Measurements from ENCODE around the gene HAPSTR1. TPM values are rescaled to one million over a fixed set of nuclear protein-coding genes. Genes with fewer than 3 reads are reported as not detected.

HAPSTR1 gene
- total RNA-seq, 2 experiments from 2014 or later, result 41.2 to 42.6 TPM

DNA sequence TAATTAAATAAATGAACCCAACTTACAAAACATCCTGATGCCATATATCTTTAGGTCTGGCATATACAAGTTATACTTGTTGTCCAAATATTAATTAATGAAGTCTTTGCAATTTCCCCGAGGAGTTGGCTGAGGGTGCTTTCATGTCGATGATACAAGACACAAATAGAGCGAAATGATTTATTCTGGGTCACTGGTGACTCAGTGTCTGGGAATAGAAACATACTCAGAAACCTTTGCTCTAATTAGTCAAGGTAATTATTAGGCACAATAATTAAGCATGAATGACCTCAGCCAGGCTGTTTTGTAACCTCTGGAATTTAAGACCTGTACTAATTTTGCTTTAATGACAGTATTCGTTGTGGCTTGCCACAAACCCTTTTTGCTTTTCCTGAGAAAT, 37.0 kb upstream of the HAPSTR1 start:
- H3K27ac Mint-ChIP-seq, result no peak overlapping the region
- H3K9me3 Mint-ChIP-seq, result no peaks in the 10 kb centered on the region
- H3K4me3 Mint-ChIP-seq, result no peak overlapping the region
- CTCF ChIA-PET, result interaction anchor here (0.7 kb wide), 1 partner anchor 37 kb away, joined by 3 read pairs; no protein-coding TSS in a partner anchor
- intact Hi-C loops (cut with micrococcal nuclease), result no loop called here
- no peaks in the 10 kb centered on the region for H3K27me3 Mint-ChIP-seq (ENCODE audit: low read depth)
- H3K4me1 Mint-ChIP-seq (ENCODE audit: low read depth), result peaks cover 2% of the 10 kb centered on the region
- DNase-seq, result no peak
- no peaks in the 10 kb centered on the region for H3K36me3 Mint-ChIP-seq (ENCODE audit: low read depth)

DNA sequence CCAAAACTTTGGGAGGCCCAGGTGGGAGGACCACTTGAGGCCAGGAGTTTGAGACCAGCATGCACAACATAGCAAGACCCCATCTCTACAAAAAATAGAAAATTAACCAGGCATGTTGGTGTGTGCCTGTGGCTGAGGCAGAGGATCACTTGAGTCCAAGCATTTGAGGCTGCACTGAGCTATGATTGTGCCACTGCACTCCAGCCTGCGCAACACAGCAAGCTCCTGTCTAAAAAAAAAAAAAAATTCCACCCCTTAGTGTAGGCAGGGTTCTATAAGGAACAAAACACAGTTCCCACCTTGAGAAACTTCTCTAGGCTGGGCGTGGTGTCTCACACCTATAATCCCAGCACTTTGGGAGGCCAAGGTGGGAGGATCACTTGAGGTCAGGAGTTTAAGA, 36.3 kb upstream of the HAPSTR1 start:
- Mint-ChIP-seq H3K4me1 (ENCODE audit: low read depth) (peaks cover 4% of the 10 kb centered on the region), H3K36me3 (ENCODE audit: low read depth) (no peaks in the 10 kb centered on the region), H3K4me3 (no peak overlapping the region), H3K27ac (no peak overlapping the region), H3K9me3 (no peaks in the 10 kb centered on the region), H3K27me3 (ENCODE audit: low read depth) (no peaks in the 10 kb centered on the region)
- no peak for DNase-seq
- intact Hi-C loops (cut with micrococcal nuclease), result no loop called here
- CTCF ChIA-PET, result no interaction called here

DNA sequence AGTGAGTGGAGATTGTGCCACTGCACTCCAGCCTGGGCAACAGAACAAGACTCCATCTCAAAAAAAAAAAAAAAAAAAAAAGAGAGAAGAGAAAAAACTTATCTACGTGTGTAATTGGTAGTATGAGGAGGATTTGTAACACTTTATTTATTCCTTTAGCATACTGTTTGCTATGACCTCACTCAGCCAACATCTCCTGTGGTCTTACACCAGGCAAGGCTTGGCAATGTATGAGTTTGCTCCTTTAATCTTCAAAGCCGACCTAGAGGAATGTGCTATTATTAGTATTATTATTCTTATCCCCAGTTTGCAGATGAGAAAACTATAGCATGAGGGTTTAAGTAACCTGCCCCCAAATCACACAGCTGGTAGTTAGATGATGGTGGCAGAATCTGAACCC, 35.8 kb upstream of the HAPSTR1 start:
- intact Hi-C loops (cut with micrococcal nuclease), result no loop called here
- no peaks in the 10 kb centered on the region for H3K27me3 Mint-ChIP-seq (ENCODE audit: low read depth)
- no peak overlapping the region for H3K27ac Mint-ChIP-seq
- CTCF ChIA-PET, result no interaction called here
- H3K4me3 Mint-ChIP-seq, result no peak overlapping the region
- peaks cover 7% of the 10 kb centered on the region for H3K4me1 Mint-ChIP-seq (ENCODE audit: low read depth)
- H3K9me3 Mint-ChIP-seq, result no peaks in the 10 kb centered on the region
- no peaks in the 10 kb centered on the region for H3K36me3 Mint-ChIP-seq (ENCODE audit: low read depth)
- no peak for DNase-seq

- CTCF ChIA-PET, result interaction anchor here (0.7 kb wide), 1 partner anchor 1748 kb away, joined by 3 read pairs; no protein-coding TSS in a partner anchor
- Mint-ChIP-seq H3K27ac (no peak overlapping the region), H3K9me3 (no peaks in the 10 kb centered on the region), H3K36me3 (ENCODE audit: low read depth) (no peaks in the 10 kb centered on the region), H3K4me1 (ENCODE audit: low read depth) (peaks cover 10% of the 10 kb centered on the region), H3K27me3 (ENCODE audit: low read depth) (no peaks in the 10 kb centered on the region), H3K4me3 (no peak overlapping the region)
- DNase-seq, result no peak
- intact Hi-C loops (cut with micrococcal nuclease), result no loop called here
Observed at GRCh38 chr16:9056061-9056460, 35.4 kb upstream of the HAPSTR1 start.

- intact Hi-C loops (cut with micrococcal nuclease), result no loop called here
- Mint-ChIP-seq H3K4me1 (ENCODE audit: low read depth) (peaks cover 16% of the 10 kb centered on the region), H3K4me3 (no peak overlapping the region), H3K27me3 (ENCODE audit: low read depth) (no peaks in the 10 kb centered on the region), H3K27ac (no peak overlapping the region), H3K36me3 (ENCODE audit: low read depth) (no peaks in the 10 kb centered on the region), H3K9me3 (no peaks in the 10 kb centered on the region)
- CTCF ChIA-PET, result no interaction called here
- DNase-seq, result no peak
Observed at GRCh38 chr16:9058211-9058610, 33.2 kb upstream of the HAPSTR1 start.

GRCh38 chr16:9060225-9060624, 31.2 kb upstream of the HAPSTR1 start:
- CTCF ChIA-PET, result no interaction called here
- Mint-ChIP-seq H3K36me3 (ENCODE audit: low read depth) (no peaks in the 10 kb centered on the region), H3K4me3 (no peak overlapping the region), H3K27ac (no peak overlapping the region), H3K9me3 (no peaks in the 10 kb centered on the region), H3K4me1 (ENCODE audit: low read depth) (peaks cover 16% of the 10 kb centered on the region), H3K27me3 (ENCODE audit: low read depth) (no peaks in the 10 kb centered on the region)
- intact Hi-C loops (cut with micrococcal nuclease), result no loop called here
- DNase-seq, result no peak

DNA sequence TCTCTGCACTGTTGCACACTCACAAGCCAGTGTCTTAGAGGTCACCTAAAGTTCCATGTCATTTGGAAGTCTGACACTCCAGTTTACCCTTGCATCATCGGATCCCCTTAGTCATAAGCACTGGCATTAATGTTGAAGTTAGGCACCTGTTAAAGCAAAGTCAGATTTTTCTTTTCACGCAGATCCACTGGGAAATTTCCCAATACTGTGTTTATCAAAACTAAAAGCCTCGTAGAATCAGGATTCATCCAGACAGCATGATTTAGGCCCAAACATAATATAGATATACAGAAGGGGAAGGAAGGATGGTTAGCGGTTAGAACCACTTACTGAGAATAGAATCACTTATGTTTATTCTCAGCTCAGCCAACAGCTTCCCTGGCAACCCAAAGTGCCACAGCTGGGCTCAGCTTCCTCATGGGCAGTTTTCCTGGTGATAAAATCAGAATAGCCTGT, 30.1 kb upstream of the HAPSTR1 start:
- CTCF ChIA-PET, result no interaction called here
- intact Hi-C loops (cut with micrococcal nuclease), result no loop called here
- no peak for DNase-seq
- no peak overlapping the region for H3K27ac Mint-ChIP-seq
- H3K4me1 Mint-ChIP-seq (ENCODE audit: low read depth), result peaks cover 16% of the 10 kb centered on the region
- no peaks in the 10 kb centered on the region for H3K36me3 Mint-ChIP-seq (ENCODE audit: low read depth)
- H3K27me3 Mint-ChIP-seq (ENCODE audit: low read depth), result no peaks in the 10 kb centered on the region
- H3K9me3 Mint-ChIP-seq, result no peaks in the 10 kb centered on the region
- no peak overlapping the region for H3K4me3 Mint-ChIP-seq

- no peaks in the 10 kb centered on the region for H3K9me3 Mint-ChIP-seq
- intact Hi-C loops (cut with micrococcal nuclease), result no loop called here
- no peak for DNase-seq
- no peaks in the 10 kb centered on the region for H3K27me3 Mint-ChIP-seq (ENCODE audit: low read depth)
- H3K36me3 Mint-ChIP-seq (ENCODE audit: low read depth), result no peaks in the 10 kb centered on the region
- no peak overlapping the region for H3K4me3 Mint-ChIP-seq
- H3K27ac Mint-ChIP-seq, result no peak overlapping the region
- CTCF ChIA-PET, result no interaction called here
- H3K4me1 Mint-ChIP-seq (ENCODE audit: low read depth), result peaks cover 16% of the 10 kb centered on the region
Observed at GRCh38 chr16:9062301-9062700, 29.1 kb upstream of the HAPSTR1 start.

GRCh38 chr16:9065077-9065476, 26.4 kb upstream of the HAPSTR1 start:
- no peaks in the 10 kb centered on the region for H3K27me3 Mint-ChIP-seq (ENCODE audit: low read depth)
- H3K27ac Mint-ChIP-seq, result no peak overlapping the region
- peaks cover 9% of the 10 kb centered on the region for H3K9me3 Mint-ChIP-seq
- intact Hi-C loops (cut with micrococcal nuclease), result no loop called here
- CTCF ChIA-PET, result no interaction called here
- no peak for DNase-seq
- peaks cover 25% of the 10 kb centered on the region for H3K4me1 Mint-ChIP-seq (ENCODE audit: low read depth)
- H3K4me3 Mint-ChIP-seq, result no peak overlapping the region
- peaks cover 5% of the 10 kb centered on the region for H3K36me3 Mint-ChIP-seq (ENCODE audit: low read depth)

DNA sequence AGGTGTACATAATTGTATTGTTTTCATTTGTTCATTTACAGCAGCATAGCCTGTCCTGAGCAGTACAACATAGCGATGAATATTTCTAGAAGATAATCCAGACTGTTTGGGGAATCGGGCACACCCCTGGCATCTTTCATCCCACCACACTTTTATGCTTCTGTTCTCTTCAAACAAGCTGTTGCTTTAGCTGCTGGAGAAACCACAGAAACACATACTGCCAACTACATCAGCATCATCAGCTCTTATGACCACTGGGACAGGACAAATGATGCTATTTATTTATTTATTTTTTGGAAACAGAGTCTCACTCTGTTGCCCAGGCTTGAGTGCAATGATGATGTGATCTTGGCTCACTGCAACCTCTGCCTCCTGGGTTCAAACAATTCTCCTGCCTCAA, 22.6 kb upstream of the HAPSTR1 start:
- Mint-ChIP-seq H3K27ac (peak overlapping the region; percentile 68), H3K4me3 (no peak overlapping the region), H3K4me1 (ENCODE audit: low read depth) (peaks cover 35% of the 10 kb centered on the region), H3K27me3 (ENCODE audit: low read depth) (no peaks in the 10 kb centered on the region), H3K36me3 (ENCODE audit: low read depth) (peaks cover 5% of the 10 kb centered on the region), H3K9me3 (peaks cover 9% of the 10 kb centered on the region)
- CTCF ChIA-PET, result no interaction called here
- DNase-seq, result no peak
- intact Hi-C loops (cut with micrococcal nuclease), result loop anchor here (1.0 kb wide), 3 partner anchors 10 to 22 kb away; partner anchors contain the start of gene HAPSTR1

DNA sequence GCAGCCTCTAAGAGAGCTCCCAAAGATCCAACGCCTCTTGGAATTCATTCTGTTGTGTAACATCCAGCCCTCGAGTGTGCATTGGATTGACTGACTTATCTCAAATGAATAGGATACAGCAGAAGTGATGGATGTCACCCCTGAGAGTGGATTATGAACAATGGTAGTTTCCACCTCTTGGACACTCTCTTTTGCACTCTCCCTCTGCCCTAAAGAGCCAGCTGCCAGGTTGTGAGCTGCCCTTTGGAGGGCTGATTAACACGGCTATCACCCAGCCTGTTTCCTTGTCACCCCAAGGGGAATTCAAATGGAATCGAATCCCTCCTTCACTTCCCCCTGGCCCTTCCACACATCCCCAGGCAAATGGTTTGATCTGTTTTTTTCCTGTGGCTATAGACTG, 21.2 kb upstream of the HAPSTR1 start:
- H3K4me1 Mint-ChIP-seq (ENCODE audit: low read depth), result peaks cover 37% of the 10 kb centered on the region
- H3K4me3 Mint-ChIP-seq, result no peak overlapping the region
- peaks cover 9% of the 10 kb centered on the region for H3K9me3 Mint-ChIP-seq
- CTCF ChIA-PET, result no interaction called here
- H3K36me3 Mint-ChIP-seq (ENCODE audit: low read depth), result peaks cover 5% of the 10 kb centered on the region
- H3K27me3 Mint-ChIP-seq (ENCODE audit: low read depth), result no peaks in the 10 kb centered on the region
- no peak for DNase-seq
- H3K27ac Mint-ChIP-seq, result no peak overlapping the region
- intact Hi-C loops (cut with micrococcal nuclease), result no loop called here

DNA sequence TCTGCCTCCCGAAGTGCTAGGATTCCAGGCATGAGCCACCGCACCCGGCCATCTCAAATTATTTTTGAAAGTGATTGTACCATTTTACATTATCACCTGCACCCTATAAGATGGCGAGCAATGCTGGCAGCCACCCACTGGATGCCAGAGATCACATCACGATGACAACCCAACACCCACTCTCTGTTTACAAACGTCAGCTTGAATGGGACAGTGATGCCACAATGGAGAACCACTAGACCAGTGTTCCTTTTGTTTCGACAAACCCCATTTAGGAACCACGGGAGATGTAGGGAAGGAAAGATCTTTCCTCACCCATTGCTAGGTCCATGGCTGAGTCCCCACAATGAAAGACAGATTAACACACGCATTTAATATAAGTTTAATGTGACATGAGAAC, 20.1 kb upstream of the HAPSTR1 start:
- H3K4me1 Mint-ChIP-seq (ENCODE audit: low read depth), result peaks cover 39% of the 10 kb centered on the region
- no peak overlapping the region for H3K4me3 Mint-ChIP-seq
- H3K36me3 Mint-ChIP-seq (ENCODE audit: low read depth), result peaks cover 5% of the 10 kb centered on the region
- no peak for DNase-seq
- H3K27ac Mint-ChIP-seq, result peak overlapping the region; percentile 13
- peaks cover 9% of the 10 kb centered on the region for H3K9me3 Mint-ChIP-seq
- intact Hi-C loops (cut with micrococcal nuclease), result no loop called here
- CTCF ChIA-PET, result no interaction called here
- no peaks in the 10 kb centered on the region for H3K27me3 Mint-ChIP-seq (ENCODE audit: low read depth)

- intact Hi-C loops (cut with micrococcal nuclease), result loop anchor here (1.0 kb wide), 1 partner anchor 18 kb away; the partner anchor contains the start of gene HAPSTR1
- H3K27ac Mint-ChIP-seq, result peak overlapping the region; percentile 96
- H3K9me3 Mint-ChIP-seq, result peaks cover 14% of the 10 kb centered on the region
- peaks cover 8% of the 10 kb centered on the region for H3K36me3 Mint-ChIP-seq (ENCODE audit: low read depth)
- CTCF ChIA-PET, result interaction anchor here (0.5 to 0.6 kb wide), 2 partner anchors 27 to 158 kb away, joined by 5 read pairs; no protein-coding TSS in a partner anchor
- H3K4me3 Mint-ChIP-seq, result peak overlapping the region; percentile 48
- no peaks in the 10 kb centered on the region for H3K27me3 Mint-ChIP-seq (ENCODE audit: low read depth)
- peak; percentile 68 for DNase-seq
- peaks cover 51% of the 10 kb centered on the region for H3K4me1 Mint-ChIP-seq (ENCODE audit: low read depth)
Observed at GRCh38 chr16:9072806-9073341, 18.6 kb upstream of the HAPSTR1 start.
